HG03139 (cell line): Measurements from ENCODE around the gene DCN.

Experiments used
- ATAC-seq: cut with Tn5 transposase; IDR thresholded peaks from one replicate; pipeline ENCODE4 v1.9.1; 2021; ENCODE audit not compliant: unreplicated experiment

DCN gene

DNA sequence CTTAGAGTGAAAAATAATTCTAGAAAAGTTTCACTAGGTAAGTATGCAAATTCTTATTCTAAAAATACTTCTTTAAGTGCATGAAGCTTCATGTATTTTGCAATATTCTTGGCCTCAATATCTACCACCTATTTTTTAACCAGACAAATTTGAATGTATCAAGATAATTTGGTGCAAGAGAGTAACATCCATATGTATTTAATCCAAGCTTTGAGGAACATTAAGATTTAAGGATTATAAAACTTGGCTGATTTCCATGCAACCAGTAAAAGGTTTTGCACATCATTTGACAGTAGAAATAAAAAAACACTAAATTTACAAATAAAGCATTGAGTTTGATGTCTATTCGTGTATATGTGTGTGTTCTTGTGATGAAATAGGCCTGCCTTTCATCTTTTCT, 79.0 kb downstream of the DCN start:
- ATAC-seq: no peak

- no peak for ATAC-seq
Observed at GRCh38 chr12:91103101-91103500, 79.5 kb downstream of the DCN start.

GRCh38 chr12:91100906-91101305, 81.7 kb downstream of the DCN start:
- ATAC-seq: no peak

DNA sequence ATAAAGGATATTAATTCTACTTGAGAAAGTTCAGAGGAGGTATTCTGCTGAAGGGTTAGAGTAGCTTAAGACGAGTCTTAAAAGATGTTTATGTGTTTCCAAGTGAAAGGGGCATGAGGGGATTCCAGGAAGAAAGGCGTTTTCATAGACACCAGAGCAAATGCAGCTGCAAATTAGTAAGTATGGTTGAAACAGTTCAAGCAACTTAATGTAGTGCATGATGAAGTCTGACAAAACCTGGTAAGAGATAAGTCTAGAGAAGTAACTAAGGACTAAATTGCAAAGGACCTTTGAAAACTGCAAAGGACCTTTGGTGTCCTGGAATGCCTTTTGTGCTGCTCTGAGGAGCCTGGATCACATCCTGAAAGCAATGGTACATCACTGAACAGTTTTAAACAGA, 82.8 kb downstream of the DCN start:
- no peak for ATAC-seq

DNA sequence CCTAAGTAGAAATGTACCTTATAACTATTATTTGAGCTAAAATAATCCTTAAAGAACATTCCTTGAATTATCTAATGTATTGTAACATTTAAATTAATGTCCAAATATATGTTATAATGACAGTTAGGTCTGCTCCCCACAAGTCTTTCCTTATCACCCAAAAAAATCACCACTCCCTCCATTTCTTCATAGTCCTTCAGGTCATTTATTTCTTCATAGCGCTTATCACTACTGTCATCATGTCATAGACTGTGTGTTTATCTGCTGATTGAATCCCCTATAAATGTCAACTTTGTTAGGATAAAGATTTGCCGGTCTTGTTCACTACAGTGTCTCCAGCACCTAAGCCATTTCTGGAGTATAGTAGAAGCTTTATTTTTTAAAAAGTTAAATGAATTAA, 83.3 kb downstream of the DCN start:
- ATAC-seq: no peak

- no peak for ATAC-seq
Observed at GRCh38 chr12:91098941-91099340, 83.7 kb downstream of the DCN start.

DNA sequence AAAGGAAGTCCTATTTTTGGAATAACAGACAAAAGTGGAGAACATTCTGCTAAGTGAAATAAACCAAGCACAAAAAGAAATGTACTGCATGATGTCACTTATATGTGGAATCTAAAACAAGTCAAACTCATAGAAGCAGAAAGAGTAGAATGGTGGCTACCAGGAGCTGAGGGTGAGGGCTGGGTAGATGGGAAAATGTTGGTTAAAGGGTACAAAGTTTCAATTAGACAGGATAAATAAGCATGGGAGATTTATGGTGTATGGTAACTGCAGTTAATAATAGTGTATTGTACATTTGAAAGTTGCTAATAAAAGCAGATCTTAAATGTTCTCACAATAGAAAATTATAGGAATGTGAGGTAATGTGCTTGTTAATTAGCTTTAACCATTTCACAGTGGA, 84.2 kb downstream of the DCN start:
- no peak for ATAC-seq

GRCh38 chr12:91094957-91095356, 87.7 kb downstream of the DCN start:
- no peak for ATAC-seq

DNA sequence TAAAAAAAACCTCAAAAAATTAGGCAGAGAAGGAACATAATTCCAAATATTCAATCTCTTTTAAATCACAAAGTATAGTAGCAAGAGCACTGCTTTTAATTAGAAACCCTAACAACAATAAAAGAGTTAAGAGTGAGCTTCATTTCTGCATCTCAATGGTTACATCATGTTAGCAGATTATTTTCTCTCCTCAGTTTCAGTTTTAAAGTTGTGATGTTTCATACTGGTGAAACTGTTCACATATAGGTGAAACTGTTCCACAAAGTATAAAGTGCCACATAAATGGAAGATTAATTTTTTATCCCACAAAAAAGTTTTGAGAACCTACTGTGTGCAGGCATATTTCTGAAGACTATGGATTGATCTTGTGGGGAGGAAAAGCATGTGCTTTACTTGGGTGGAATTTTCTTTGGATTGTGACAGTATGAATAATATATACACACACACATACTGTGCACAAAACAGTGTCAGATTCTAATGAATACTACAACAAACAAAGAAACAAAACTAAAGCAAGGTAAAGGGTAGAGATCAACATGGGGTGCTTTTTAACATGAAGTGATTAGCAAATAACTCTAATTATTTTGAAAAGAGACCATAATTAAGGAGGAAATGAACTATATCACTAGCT, 88.5 kb downstream of the DCN start:
- ATAC-seq: no peak

- ATAC-seq: no peak
Observed at GRCh38 chr12:91093341-91093740, 89.3 kb downstream of the DCN start.

- no peak for ATAC-seq
Observed at GRCh38 chr12:91091916-91092715, 90.5 kb downstream of the DCN start.
